H9 (cell line): ENCODE results near the gene DGKD. TPM values are rescaled to one million over a fixed set of nuclear protein-coding genes. Genes with fewer than 3 reads are reported as not detected.

ENCODE experiments used
- DNase-seq: peaks from one replicate; pipeline ENCODE4 v3.0.0-alpha.2; 2017
- H2AFZ ChIP-seq: one replicate; pipeline ENCODE4 v1.6.1; 2013; ENCODE audit warnings: mild to moderate bottlenecking, low read length, control low read depth, moderate library complexity
- H2AK5ac ChIP-seq: 2 replicates; pipeline ENCODE4 v1.6.1; 2013; ENCODE audit warnings: low read length, control low read depth, mixed read lengths; ENCODE audit not compliant: insufficient read length
- H2BK120ac ChIP-seq: one replicate; pipeline ENCODE4 v1.6.1; 2013; ENCODE audit warnings: low read depth, mild to moderate bottlenecking, low read length, control low read depth, inconsistent platforms; ENCODE audit not compliant: poor library complexity, severe bottlenecking
- H2BK12ac ChIP-seq: 2 replicates; pipeline ENCODE4 v1.6.1; 2013; ENCODE audit warnings: low read length, control low read depth, mixed read lengths, low read depth; ENCODE audit not compliant: insufficient read length
- H2BK15ac ChIP-seq: 2 replicates; pipeline ENCODE4 v1.6.1; 2013; ENCODE audit warnings: low read depth, low read length, control low read depth
- H2BK20ac ChIP-seq: one replicate; pipeline ENCODE4 v1.6.1; 2013; ENCODE audit warnings: low read depth, mild to moderate bottlenecking, low read length, control low read depth, inconsistent platforms; ENCODE audit not compliant: poor library complexity, severe bottlenecking
- H2BK5ac ChIP-seq: 2 replicates; pipeline ENCODE4 v1.6.1; 2013; ENCODE audit warnings: low read length, control low read depth, mixed read lengths; ENCODE audit not compliant: insufficient read length
- H3K14ac ChIP-seq: 2 replicates; pipeline ENCODE4 v1.6.1; 2013; ENCODE audit warnings: low read length, control low read depth; ENCODE audit not compliant: insufficient read depth
- H3K18ac ChIP-seq: 2 replicates; pipeline ENCODE4 v1.6.1; 2013; ENCODE audit warnings: low read depth, mild to moderate bottlenecking, mixed read lengths, low read length, control low read depth; ENCODE audit not compliant: insufficient read length
- H3K23ac ChIP-seq: 2 replicates; pipeline ENCODE4 v1.6.1; 2013; ENCODE audit warnings: low read length, control low read depth, mixed read lengths, low read depth; ENCODE audit not compliant: insufficient read length
- H3K23me2 ChIP-seq: 2 replicates; pipeline ENCODE4 v1.6.1; 2013; ENCODE audit warnings: low read depth, mild to moderate bottlenecking, mixed read lengths, low read length, control low read depth; ENCODE audit not compliant: insufficient read length, poor library complexity, severe bottlenecking
- H3K27ac ChIP-seq: 2 replicates; pipeline ENCODE4 v1.5.1; 2013; ENCODE audit warnings: low read length, control low read depth, mixed read lengths, low read depth; ENCODE audit not compliant: insufficient read length
- H3K27me3 ChIP-seq: 2 replicates; pipeline ENCODE4 v1.6.1; 2013; ENCODE audit warnings: low read length, control low read depth, inconsistent platforms; ENCODE audit not compliant: insufficient read depth
- H3K4ac ChIP-seq: 2 replicates; pipeline ENCODE4 v1.6.1; 2013; ENCODE audit warnings: low read depth, mild to moderate bottlenecking, control low read depth, inconsistent platforms, low read length, moderate library complexity
- H3K4me1 ChIP-seq: 2 replicates; pipeline ENCODE4 v1.6.1; 2013; ENCODE audit warnings: low read length, control low read depth, inconsistent platforms; ENCODE audit not compliant: insufficient read depth
- H3K4me2 ChIP-seq: 2 replicates; pipeline ENCODE4 v1.6.1; 2013; ENCODE audit warnings: low read length, control low read depth, mixed read lengths; ENCODE audit not compliant: insufficient read length, insufficient read depth
- H3K56ac ChIP-seq: 2 replicates; pipeline ENCODE4 v1.6.1; 2013; ENCODE audit warnings: low read depth, mild to moderate bottlenecking, mixed read lengths, low read length, control low read depth; ENCODE audit not compliant: insufficient read length
- H3K79me1 ChIP-seq: 2 replicates; pipeline ENCODE4 v1.6.1; 2013; ENCODE audit warnings: low read depth, mild to moderate bottlenecking, moderate library complexity, low read length, control low read depth, inconsistent platforms; ENCODE audit not compliant: insufficient read depth, poor library complexity, severe bottlenecking
- H3K79me2 ChIP-seq: 2 replicates; pipeline ENCODE4 v1.6.1; 2013; ENCODE audit warnings: low read length, control low read depth, inconsistent platforms; ENCODE audit not compliant: insufficient read depth
- H3K9ac ChIP-seq: 2 replicates; pipeline ENCODE4 v1.6.1; 2013; ENCODE audit warnings: low read length, control low read depth, mixed read lengths; ENCODE audit not compliant: insufficient read length; ENCODE audit errors: extremely low read depth
- H3K9me3 ChIP-seq: one replicate; pipeline ENCODE4 v1.6.1; 2013; ENCODE audit warnings: low read depth, low read length, inconsistent platforms; ENCODE audit not compliant: control insufficient read depth
- H3T11ph ChIP-seq: one replicate; pipeline ENCODE4 v1.6.1; 2013; ENCODE audit warnings: mild to moderate bottlenecking, low read length, control low read depth, inconsistent platforms
- H4K20me1 ChIP-seq: one replicate; pipeline ENCODE4 v1.6.1; 2013; ENCODE audit not compliant: control insufficient read depth, insufficient read length, insufficient read depth
- H4K5ac ChIP-seq: 2 replicates; pipeline ENCODE4 v1.6.1; 2013; ENCODE audit warnings: low read depth, mild to moderate bottlenecking, mixed read lengths, low read length, control low read depth; ENCODE audit not compliant: insufficient read length
- H4K8ac ChIP-seq: replicated peaks from 2 replicates; pipeline ENCODE4 v1.6.1; 2013; ENCODE audit warnings: low read length, control low read depth, mixed read lengths, low read depth; ENCODE audit not compliant: insufficient read length
- H4K91ac ChIP-seq: 2 replicates; pipeline ENCODE4 v1.6.1; 2013; ENCODE audit warnings: low read depth, mild to moderate bottlenecking, moderate library complexity, mixed read lengths, low read length, control low read depth; ENCODE audit not compliant: insufficient read length
- H3K27ac Mint-ChIP-seq, 3 experiments: 2 replicates in 2 of 3; 3 replicates in 1 of 3; pipeline ENCODE4 v1.8.0; 2020 to 2021; ENCODE audit warnings: mixed read lengths in 3 of 3, mild to moderate bottlenecking in 1 of 3, moderate library complexity in 1 of 3
- H3K27me3 Mint-ChIP-seq: 2 replicates; pipeline ENCODE4 v1.8.0; 2021; ENCODE audit warnings: low read depth, mild to moderate bottlenecking, moderate library complexity, mixed read lengths
- H3K36me3 Mint-ChIP-seq, 3 experiments: 2 replicates in 2 of 3; 3 replicates in 1 of 3; pipeline ENCODE4 v1.8.0; 2020 to 2021; ENCODE audit warnings: low read depth in 3 of 3, mixed read lengths in 3 of 3; ENCODE audit not compliant: insufficient read depth in 1 of 3
- H3K4me1 Mint-ChIP-seq, 2 experiments: 2 replicates each; pipeline ENCODE4 v1.8.0; 2020; ENCODE audit warnings: mixed read lengths in 2 of 2
- H3K4me3 Mint-ChIP-seq, 2 experiments: 2 replicates in 1 of 2; 3 replicates in 1 of 2; pipeline ENCODE4 v1.8.0; 2020 to 2021; ENCODE audit warnings: mild to moderate bottlenecking in 2 of 2, mixed read lengths in 2 of 2, moderate library complexity in 1 of 2
- H3K9me3 Mint-ChIP-seq, 2 experiments: 2 replicates in 1 of 2; 3 replicates in 1 of 2; pipeline ENCODE4 v1.8.0; 2020; ENCODE audit warnings: mild to moderate bottlenecking in 2 of 2, mixed read lengths in 2 of 2, moderate library complexity in 1 of 2
- CTCF ChIP-seq: fragments of 200-600 bp; sonication (generic); conservative IDR thresholded peaks from 3 replicates; pipeline ENCODE4 v1.8.0; 2021; ENCODE audit warnings: antibody characterized with exemption, mild to moderate bottlenecking
- WGBS: extraction: QIAGEN DNeasy Blood & Tissue Kit; methylation state at CpG from one replicate; pipeline ENCODE4 v1.1.7; 2013; ENCODE audit warnings: missing lambda C conversion rate, low lambda C conversion rate, mixed read lengths; ENCODE audit not compliant: insufficient read length; ENCODE audit errors: extremely low coverage; 5-methylcytosine and 5-hydroxymethylcytosine counted together
- total RNA-seq: library from RNA; stranded (reverse); gene quantifications from 2 replicates; pipeline ENCODE4 v1.2.1, GENCODE V29; 2021

Gene DGKD
- total RNA-seq, 1 experiment from 2014 or later: 20.7 TPM

GRCh38 chr2:233375490-233376314 lies 21.4 kb downstream of the DGKD start:
- no peak overlapping the region for H2BK12ac ChIP-seq
- no peak overlapping the region for H4K91ac ChIP-seq
- H3K27ac ChIP-seq: no peak overlapping the region
- no peak overlapping the region for H2BK5ac ChIP-seq
- peaks cover 5 to 6% (median 5%) of the 10 kb centered on the region in 3 experiments; a peak in 6 of 7 replicates for H3K36me3 Mint-ChIP-seq
- H2AFZ ChIP-seq: no peak overlapping the region
- H3K79me1 ChIP-seq: no peaks in the 10 kb centered on the region
- no peak for DNase-seq
- H3K56ac ChIP-seq: no peak overlapping the region
- H3K18ac ChIP-seq: no peak overlapping the region
- H3K9ac ChIP-seq: no peak overlapping the region
- no peaks in the 10 kb centered on the region for H3K27me3 Mint-ChIP-seq
- no peak overlapping the region for H3K4me2 ChIP-seq
- TF ChIP-seq CTCF: no peak
- H3K4me1 Mint-ChIP-seq: peaks cover 9 to 20% of the 10 kb centered on the region in 2 experiments
- no peaks in the 10 kb centered on the region; the same call in 1 of the 2 replicates for H3K4me1 ChIP-seq
- H2BK120ac ChIP-seq: no peak overlapping the region
- no peak overlapping the region for H4K5ac ChIP-seq
- no peaks in the 10 kb centered on the region; the same call in 1 of the 2 replicates for H3K79me2 ChIP-seq
- H4K8ac ChIP-seq: no peak overlapping the region
- H3K27me3 ChIP-seq: no peaks in the 10 kb centered on the region
- H3K23me2 ChIP-seq: no peaks in the 10 kb centered on the region
- no peak overlapping the region for H2BK20ac ChIP-seq
- H3K14ac ChIP-seq: no peak overlapping the region
- H3K23ac ChIP-seq: no peak overlapping the region
- H2AK5ac ChIP-seq: no peak overlapping the region
- no peak overlapping the region for H3K27ac Mint-ChIP-seq
- no peaks in the 10 kb centered on the region for H3K9me3 Mint-ChIP-seq
- H3K4me3 Mint-ChIP-seq: no peak overlapping the region
- no peaks in the 10 kb centered on the region for H3K9me3 ChIP-seq
- H2BK15ac ChIP-seq: no peak overlapping the region
- WGBS: no CpG with 5 or more reads among the region's 10 CpGs
- no peak overlapping the region for H3K4ac ChIP-seq
- no peaks in the 10 kb centered on the region for H4K20me1 ChIP-seq
- no peak overlapping the region for H3T11ph ChIP-seq
